Neural progenitor cell (in vitro differentiated cells): ENCODE data around the gene NCOA3. TPM values are rescaled to one million over a fixed set of nuclear protein-coding genes. Genes with fewer than 3 reads are reported as not detected.

Experiments used
- DNase-seq: peaks from one replicate; pipeline ENCODE4 v3.0.0-alpha.2; 2016; ENCODE audit warnings: low spot score
- H2AFZ ChIP-seq: fragments of 200-600 bp; sonication (generic); replicated peaks from 2 replicates; pipeline ENCODE4 v1.6.1; 2016; ENCODE audit warnings: antibody characterized with exemption
- H3F3A ChIP-seq: fragments of 200-600 bp; sonication (generic); 2 replicates; pipeline ENCODE4 v1.6.1; 2016; ENCODE audit warnings: antibody characterized with exemption, low read depth
- H3K27ac ChIP-seq: fragments of 200-600 bp; sonication (generic); 2 replicates; pipeline ENCODE4 v1.5.1; 2016; ENCODE audit warnings: mild to moderate bottlenecking
- H3K27me3 ChIP-seq: fragments of 200-600 bp; sonication (generic); 2 replicates; pipeline ENCODE4 v1.6.1; 2016; ENCODE audit warnings: mild to moderate bottlenecking, moderate library complexity
- H3K36me3 ChIP-seq: fragments of 200-600 bp; sonication (generic); 2 replicates; pipeline ENCODE4 v1.5.1; 2016
- H3K4me1 ChIP-seq: fragments of 200-600 bp; sonication (generic); 2 replicates; pipeline ENCODE4 v1.6.1; 2016; ENCODE audit warnings: mixed run types
- H3K4me2 ChIP-seq: fragments of 200-600 bp; sonication (generic); 2 replicates; pipeline ENCODE4 v1.6.1; 2016
- H3K4me3 ChIP-seq: fragments of 200-600 bp; sonication (generic); 2 replicates; pipeline ENCODE4 v1.5.1; 2016
- H3K79me2 ChIP-seq: fragments of 200-600 bp; sonication (generic); 2 replicates; pipeline ENCODE4 v1.6.1; 2016; ENCODE audit warnings: low read depth
- H3K9ac ChIP-seq: fragments of 200-600 bp; sonication (generic); 2 replicates; pipeline ENCODE4 v1.6.1; 2016
- H3K9me3 ChIP-seq: fragments of 200-600 bp; sonication (generic); 2 replicates; pipeline ENCODE4 v1.5.1; 2016; ENCODE audit warnings: low read depth
- H4K20me1 ChIP-seq: fragments of 200-600 bp; sonication (generic); 2 replicates; pipeline ENCODE4 v1.6.1; 2016; ENCODE audit warnings: low read depth
- H3K27ac Mint-ChIP-seq: 3 replicates; pipeline ENCODE4 v1.8.0; 2021; ENCODE audit warnings: mixed read lengths
- H3K27me3 Mint-ChIP-seq: 2 replicates; pipeline ENCODE4 v1.8.0; 2022; ENCODE audit warnings: low read depth, mild to moderate bottlenecking, inconsistent platforms, moderate library complexity, mixed read lengths; ENCODE audit not compliant: insufficient read depth
- H3K36me3 Mint-ChIP-seq: 3 replicates; pipeline ENCODE4 v1.8.0; 2021; ENCODE audit warnings: mixed read lengths
- H3K4me1 Mint-ChIP-seq: 3 replicates; pipeline ENCODE4 v1.8.0; 2021; ENCODE audit warnings: mixed read lengths
- H3K4me3 Mint-ChIP-seq: 3 replicates; pipeline ENCODE4 v1.8.0; 2021; ENCODE audit warnings: mild to moderate bottlenecking, moderate library complexity, mixed read lengths
- H3K9me3 Mint-ChIP-seq: 3 replicates; pipeline ENCODE4 v1.8.0; 2020; ENCODE audit warnings: mixed read lengths
- EZH2 ChIP-seq: fragments of 200-600 bp; sonication (generic); IDR thresholded peaks from 2 replicates; pipeline ENCODE4 v1.6.1; 2017; ENCODE audit warnings: antibody characterized with exemption, mild to moderate bottlenecking, moderate library complexity
- EZH2phosphoT487 ChIP-seq: fragments of 200-600 bp; sonication (generic); IDR thresholded peaks from 2 replicates; pipeline ENCODE4 v1.6.1; 2017; ENCODE audit warnings: antibody characterized with exemption
- total RNA-seq: library from RNA; depleted of rRNA; stranded (reverse); fragments of >200 nt; gene quantifications from 2 replicates; pipeline ENCODE4 v1.2.3, GENCODE V29; 2015; ENCODE audit warnings: low replicate concordance
- TF ChIP-seq, protein P1 (sequence below): fragments of 200-600 bp; sonication (generic); IDR thresholded peaks from 2 replicates; pipeline ENCODE4 v1.5.1; 2017; ENCODE audit warnings: antibody characterized with exemption, mild to moderate bottlenecking

NCOA3 gene
- total RNA-seq, 1 donor from 2014 or later = 64.5 TPM

GRCh38 chr20:47666304-47666703 is 164.6 kb downstream of the NCOA3 start:
- H3K36me3 Mint-ChIP-seq = peaks cover 3% of the 10 kb centered on the region
- no peak overlapping the region for H3K4me3 Mint-ChIP-seq
- peaks cover 17% of the 10 kb centered on the region for H3K4me1 Mint-ChIP-seq

GRCh38 chr20:47667086-47667485 is 165.4 kb downstream of the NCOA3 start:
- H4K20me1 ChIP-seq = no peaks in the 10 kb centered on the region
- no peaks in the 10 kb centered on the region for H3K4me1 ChIP-seq
- no peak overlapping the region for H3K27ac ChIP-seq
- Mint-ChIP-seq H3K4me1 (peaks cover 16% of the 10 kb centered on the region), H3K4me3 (no peak overlapping the region), H3K27ac (peak overlapping the region; percentile 34), H3K9me3 (no peaks in the 10 kb centered on the region), H3K36me3 (peaks cover 3% of the 10 kb centered on the region), H3K27me3 (peaks cover 2% of the 10 kb centered on the region)
- peaks cover 9% of the 10 kb centered on the region for H3F3A ChIP-seq
- H3K36me3 ChIP-seq = no peaks in the 10 kb centered on the region
- no peaks in the 10 kb centered on the region for H3K27me3 ChIP-seq
- H3K9ac ChIP-seq = no peak overlapping the region
- TF ChIP-seq EZH2phosphoT487 (no peak), EZH2 (no peak)
- TF ChIP-seq, protein P1, sequence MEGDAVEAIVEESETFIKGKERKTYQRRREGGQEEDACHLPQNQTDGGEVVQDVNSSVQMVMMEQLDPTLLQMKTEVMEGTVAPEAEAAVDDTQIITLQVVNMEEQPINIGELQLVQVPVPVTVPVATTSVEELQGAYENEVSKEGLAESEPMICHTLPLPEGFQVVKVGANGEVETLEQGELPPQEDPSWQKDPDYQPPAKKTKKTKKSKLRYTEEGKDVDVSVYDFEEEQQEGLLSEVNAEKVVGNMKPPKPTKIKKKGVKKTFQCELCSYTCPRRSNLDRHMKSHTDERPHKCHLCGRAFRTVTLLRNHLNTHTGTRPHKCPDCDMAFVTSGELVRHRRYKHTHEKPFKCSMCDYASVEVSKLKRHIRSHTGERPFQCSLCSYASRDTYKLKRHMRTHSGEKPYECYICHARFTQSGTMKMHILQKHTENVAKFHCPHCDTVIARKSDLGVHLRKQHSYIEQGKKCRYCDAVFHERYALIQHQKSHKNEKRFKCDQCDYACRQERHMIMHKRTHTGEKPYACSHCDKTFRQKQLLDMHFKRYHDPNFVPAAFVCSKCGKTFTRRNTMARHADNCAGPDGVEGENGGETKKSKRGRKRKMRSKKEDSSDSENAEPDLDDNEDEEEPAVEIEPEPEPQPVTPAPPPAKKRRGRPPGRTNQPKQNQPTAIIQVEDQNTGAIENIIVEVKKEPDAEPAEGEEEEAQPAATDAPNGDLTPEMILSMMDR = no peak
- no peaks in the 10 kb centered on the region for H3K79me2 ChIP-seq
- DNase-seq = no peak
- H3K9me3 ChIP-seq = no peaks in the 10 kb centered on the region
- H2AFZ ChIP-seq = no peak overlapping the region
- H3K4me3 ChIP-seq = no peak overlapping the region
- no peak overlapping the region for H3K4me2 ChIP-seq

More at GRCh38 chr20:47666304-47666703, 164.6 kb downstream of the NCOA3 start:
- no peak for DNase-seq
- Histone ChIP-seq H3K79me2 (no peaks in the 10 kb centered on the region), H3K9ac (no peak overlapping the region), H3K36me3 (no peaks in the 10 kb centered on the region), H3K27me3 (no peaks in the 10 kb centered on the region), H3F3A (peaks cover 9% of the 10 kb centered on the region), H3K4me1 (no peaks in the 10 kb centered on the region), H3K4me2 (no peak overlapping the region), H2AFZ (no peak overlapping the region), H3K4me3 (no peak overlapping the region), H4K20me1 (no peaks in the 10 kb centered on the region), H3K9me3 (no peaks in the 10 kb centered on the region), H3K27ac (no peak overlapping the region)
- Mint-ChIP-seq H3K27ac (no peak overlapping the region), H3K27me3 (peaks cover 2% of the 10 kb centered on the region), H3K9me3 (no peaks in the 10 kb centered on the region)
- TF ChIP-seq EZH2phosphoT487 = no peak
- TF ChIP-seq, protein P1 = no peak
- TF ChIP-seq EZH2 = no peak

GRCh38 chr20:47667531-47668312 is 166.0 kb downstream of the NCOA3 start:
- Mint-ChIP-seq H3K27me3 (peaks cover 4% of the 10 kb centered on the region), H3K4me3 (no peak overlapping the region), H3K27ac (no peak overlapping the region), H3K4me1 (peaks cover 16% of the 10 kb centered on the region), H3K36me3 (peaks cover 3% of the 10 kb centered on the region), H3K9me3 (no peaks in the 10 kb centered on the region)
- Histone ChIP-seq H4K20me1 (no peaks in the 10 kb centered on the region), H3K27ac (no peak overlapping the region), H2AFZ (no peak overlapping the region), H3K9ac (no peak overlapping the region), H3K4me3 (no peak overlapping the region), H3K36me3 (no peaks in the 10 kb centered on the region), H3K4me1 (no peaks in the 10 kb centered on the region), H3K27me3 (no peaks in the 10 kb centered on the region), H3K79me2 (no peaks in the 10 kb centered on the region), H3F3A (peaks cover 8% of the 10 kb centered on the region), H3K9me3 (no peaks in the 10 kb centered on the region), H3K4me2 (no peak overlapping the region)
- TF ChIP-seq EZH2phosphoT487 (no peak), EZH2 (no peak)
- TF ChIP-seq, protein P1 = no peak
- DNase-seq = no peak
